ENCODE data around the gene HMGB3. TPM values are rescaled to one million over a fixed set of nuclear protein-coding genes. Genes with fewer than 3 reads are reported as not detected.
"Not testable (repeated sequence)": the region's sequence is repeated elsewhere in the genome, so short reads cannot be mapped to it uniquely, and the experiment has no call there.

HMGB3 gene
- total and polyA plus RNA-seq, 9 donors: 28.2 to 85.4 (median 65.9) TPM

- not testable (repeated sequence) for DNase-seq; H3K27me3 ChIP-seq (ENCODE audit: control insufficient read depth, insufficient read depth, low read length); H3K4me1 ChIP-seq (ENCODE audit: control insufficient read depth, insufficient read depth, low read length); H3K9me3 ChIP-seq (replicated peaks; ENCODE audit: control insufficient read depth, low read depth, low read length); H3K27ac ChIP-seq (ENCODE audit: low read length); H3K4me3 ChIP-seq (ENCODE audit: low read length)
- WGBS (ENCODE audit: insufficient coverage): 100% methylated on average over 2 of the region's 6 CpGs
- peaks cover 11% of the 10 kb centered on the region for H3K36me3 ChIP-seq (ENCODE audit: control insufficient read depth, insufficient read depth, low read length)
Observed at GRCh38 chrX:150987687-150988086, 4.6 kb downstream of the HMGB3 start.

GRCh38 chrX:150989420-150989819 lies 6.3 kb downstream of the HMGB3 start:
- DNase-seq: no peak
- H3K27ac ChIP-seq (ENCODE audit: low read length): no peak overlapping the region
- H3K9me3 ChIP-seq (replicated peaks; ENCODE audit: control insufficient read depth, low read depth, low read length): no peaks in the 10 kb centered on the region
- no peaks in the 10 kb centered on the region for H3K4me1 ChIP-seq (ENCODE audit: control insufficient read depth, insufficient read depth, low read length)
- H3K27me3 ChIP-seq (ENCODE audit: control insufficient read depth, insufficient read depth, low read length): peaks cover 3% of the 10 kb centered on the region
- peaks cover 11% of the 10 kb centered on the region for H3K36me3 ChIP-seq (ENCODE audit: control insufficient read depth, insufficient read depth, low read length)
- WGBS (ENCODE audit: insufficient coverage): 65% methylated on average over 2 of the region's 2 CpGs
- H3K4me3 ChIP-seq (ENCODE audit: low read length): no peak overlapping the region

GRCh38 chrX:150990910-150991309 lies 7.8 kb downstream of the HMGB3 start:
- Histone ChIP-seq H3K4me1 (ENCODE audit: control insufficient read depth, insufficient read depth, low read length) (no peaks in the 10 kb centered on the region), H3K36me3 (ENCODE audit: control insufficient read depth, insufficient read depth, low read length) (peaks cover 11% of the 10 kb centered on the region), H3K27ac (ENCODE audit: low read length) (no peak overlapping the region), H3K9me3 (replicated peaks; ENCODE audit: control insufficient read depth, low read depth, low read length) (no peaks in the 10 kb centered on the region), H3K27me3 (ENCODE audit: control insufficient read depth, insufficient read depth, low read length) (peaks cover 3% of the 10 kb centered on the region), H3K4me3 (ENCODE audit: low read length) (no peak overlapping the region)
- WGBS (ENCODE audit: insufficient coverage): 49% methylated on average over 4 of the region's 5 CpGs
- no peak for DNase-seq

GRCh38 chrX:151000861-151001331 lies 17.8 kb downstream of the HMGB3 start:
- H3K36me3 ChIP-seq (ENCODE audit: control insufficient read depth, insufficient read depth, low read length): no peaks in the 10 kb centered on the region
- H3K4me3 ChIP-seq (ENCODE audit: low read length): no peak overlapping the region
- DNase-seq: peak; percentile 59
- no peaks in the 10 kb centered on the region for H3K27me3 ChIP-seq (ENCODE audit: control insufficient read depth, insufficient read depth, low read length)
- H3K4me1 ChIP-seq (ENCODE audit: control insufficient read depth, insufficient read depth, low read length): no peaks in the 10 kb centered on the region
- no peaks in the 10 kb centered on the region for H3K9me3 ChIP-seq (replicated peaks; ENCODE audit: control insufficient read depth, low read depth, low read length)
- 50% methylated on average over 2 of the region's 5 CpGs for WGBS (ENCODE audit: insufficient coverage)
- peak overlapping the region; percentile 54 for H3K27ac ChIP-seq (ENCODE audit: low read length)

GRCh38 chrX:151004085-151004484 lies 20.9 kb downstream of the HMGB3 start:
- Histone ChIP-seq H3K4me3 (ENCODE audit: low read length) (no peak overlapping the region), H3K4me1 (ENCODE audit: control insufficient read depth, insufficient read depth, low read length) (no peaks in the 10 kb centered on the region), H3K36me3 (ENCODE audit: control insufficient read depth, insufficient read depth, low read length) (no peaks in the 10 kb centered on the region), H3K27me3 (ENCODE audit: control insufficient read depth, insufficient read depth, low read length) (no peaks in the 10 kb centered on the region), H3K27ac (ENCODE audit: low read length) (no peak overlapping the region), H3K9me3 (replicated peaks; ENCODE audit: control insufficient read depth, low read depth, low read length) (no peaks in the 10 kb centered on the region)
- no CpG with 5 or more reads among the region's 1 CpG for WGBS (ENCODE audit: insufficient coverage)
- DNase-seq: peak; percentile 6

- no peaks in the 10 kb centered on the region for H3K9me3 ChIP-seq (replicated peaks; ENCODE audit: control insufficient read depth, low read depth, low read length)
- H3K4me3 ChIP-seq (ENCODE audit: low read length): no peak overlapping the region
- H3K4me1 ChIP-seq (ENCODE audit: control insufficient read depth, insufficient read depth, low read length): no peaks in the 10 kb centered on the region
- H3K36me3 ChIP-seq (ENCODE audit: control insufficient read depth, insufficient read depth, low read length): no peaks in the 10 kb centered on the region
- no peak overlapping the region for H3K27ac ChIP-seq (ENCODE audit: low read length)
- no peak for DNase-seq
- WGBS (ENCODE audit: insufficient coverage): 67% methylated on average over 3 of the region's 4 CpGs
- H3K27me3 ChIP-seq (ENCODE audit: control insufficient read depth, insufficient read depth, low read length): no peaks in the 10 kb centered on the region
Observed at GRCh38 chrX:151006410-151007109, 23.4 kb downstream of the HMGB3 start.

- Histone ChIP-seq H3K27me3 (ENCODE audit: control insufficient read depth, insufficient read depth, low read length) (no peaks in the 10 kb centered on the region), H3K4me1 (ENCODE audit: control insufficient read depth, insufficient read depth, low read length) (no peaks in the 10 kb centered on the region), H3K27ac (ENCODE audit: low read length) (no peak overlapping the region), H3K4me3 (ENCODE audit: low read length) (no peak overlapping the region), H3K9me3 (replicated peaks; ENCODE audit: control insufficient read depth, low read depth, low read length) (peaks cover 5% of the 10 kb centered on the region), H3K36me3 (ENCODE audit: control insufficient read depth, insufficient read depth, low read length) (no peaks in the 10 kb centered on the region)
- WGBS (ENCODE audit: insufficient coverage): 33% methylated on average over 1 of the region's 2 CpGs
- DNase-seq: no peak
Observed at GRCh38 chrX:151009582-151009981, 26.4 kb downstream of the HMGB3 start.

- 70% methylated on average over 5 of the region's 5 CpGs for WGBS (ENCODE audit: insufficient coverage)
- no peak overlapping the region for H3K4me3 ChIP-seq (ENCODE audit: low read length)
- H3K36me3 ChIP-seq (ENCODE audit: control insufficient read depth, insufficient read depth, low read length): no peaks in the 10 kb centered on the region
- H3K9me3 ChIP-seq (replicated peaks; ENCODE audit: control insufficient read depth, low read depth, low read length): peaks cover 5% of the 10 kb centered on the region
- H3K27ac ChIP-seq (ENCODE audit: low read length): no peak overlapping the region
- no peaks in the 10 kb centered on the region for H3K27me3 ChIP-seq (ENCODE audit: control insufficient read depth, insufficient read depth, low read length)
- no peak for DNase-seq
- no peaks in the 10 kb centered on the region for H3K4me1 ChIP-seq (ENCODE audit: control insufficient read depth, insufficient read depth, low read length)
Observed at GRCh38 chrX:151013164-151013743, 30.1 kb downstream of the HMGB3 start.

- peaks cover 5% of the 10 kb centered on the region for H3K9me3 ChIP-seq (replicated peaks; ENCODE audit: control insufficient read depth, low read depth, low read length)
- H3K27ac ChIP-seq (ENCODE audit: low read length): no peak overlapping the region
- no peaks in the 10 kb centered on the region for H3K36me3 ChIP-seq (ENCODE audit: control insufficient read depth, insufficient read depth, low read length)
- WGBS (ENCODE audit: insufficient coverage): no CpG with 5 or more reads among the region's 4 CpGs
- H3K4me3 ChIP-seq (ENCODE audit: low read length): no peak overlapping the region
- H3K27me3 ChIP-seq (ENCODE audit: control insufficient read depth, insufficient read depth, low read length): no peaks in the 10 kb centered on the region
- DNase-seq: no peak
- no peaks in the 10 kb centered on the region for H3K4me1 ChIP-seq (ENCODE audit: control insufficient read depth, insufficient read depth, low read length)
Observed at GRCh38 chrX:151015684-151016083, 32.5 kb downstream of the HMGB3 start.

- H3K9me3 ChIP-seq (replicated peaks; ENCODE audit: control insufficient read depth, low read depth, low read length): no peaks in the 10 kb centered on the region
- no peaks in the 10 kb centered on the region for H3K4me1 ChIP-seq (ENCODE audit: control insufficient read depth, insufficient read depth, low read length)
- no peaks in the 10 kb centered on the region for H3K36me3 ChIP-seq (ENCODE audit: control insufficient read depth, insufficient read depth, low read length)
- 50% methylated on average over 1 of the region's 2 CpGs for WGBS (ENCODE audit: insufficient coverage)
- no peak overlapping the region for H3K4me3 ChIP-seq (ENCODE audit: low read length)
- peak; percentile 2 for DNase-seq
- H3K27me3 ChIP-seq (ENCODE audit: control insufficient read depth, insufficient read depth, low read length): no peaks in the 10 kb centered on the region
- no peak overlapping the region for H3K27ac ChIP-seq (ENCODE audit: low read length)
Observed at GRCh38 chrX:151019856-151020255, 36.7 kb downstream of the HMGB3 start.
